Measurements from ENCODE around the gene CPB2. TPM values are rescaled to one million over a fixed set of nuclear protein-coding genes. Genes with fewer than 3 reads are reported as not detected.

CPB2 gene
- total RNA-seq, 4 donors from 2014 or later: not detected

- Histone ChIP-seq H3K36me3 (no peaks in the 10 kb centered on the region), H3K9me3 (no peaks in the 10 kb centered on the region), H3K27me3 (no peaks in the 10 kb centered on the region), H3K27ac (no peak overlapping the region), H3K4me1 (no peaks in the 10 kb centered on the region), H3K4me3 (no peak overlapping the region)
- TF ChIP-seq POLR2AphosphoS5 (IDR thresholded peaks at IDR 0.05) (no peak), CTCF (IDR thresholded peaks at IDR 0.05) (no peak), POLR2A (IDR thresholded peaks at IDR 0.05) (no peak), EP300 (IDR thresholded peaks at IDR 0.05; ENCODE audit: low read depth) (no peak)
- in situ Hi-C loops (cut with MboI; ENCODE audit: low pct_ligation_motif_present in 1 of 4, low pct_unique_long_range_greater_than_20kb in 1 of 4, low sequenced_read_pairs in 3 of 4): no loop called here
- 55 to 71% methylated on average over 3 to 4 of the region's 4 CpGs for WGBS, 2 donors (ENCODE audit: low coverage in 1 of 2)
- no peak for DNase-seq
- intact Hi-C loops (cut with DNase I; ENCODE audit: low total_unique reads): loop anchor here (5.0 kb wide), 1 partner anchor 575 kb away; no protein-coding TSS in a partner anchor
Observed at GRCh38 chr13:46116653-46117502, 12.0 kb upstream of the CPB2 start.

GRCh38 chr13:46114613-46115012 lies 9.8 kb upstream of the CPB2 start:
- Histone ChIP-seq H3K4me3 (no peak overlapping the region), H3K27ac (no peak overlapping the region), H3K36me3 (no peaks in the 10 kb centered on the region), H3K4me1 (no peaks in the 10 kb centered on the region), H3K27me3 (no peaks in the 10 kb centered on the region), H3K9me3 (no peaks in the 10 kb centered on the region)
- intact Hi-C loops (cut with DNase I; ENCODE audit: low total_unique reads): loop anchor here (5.0 kb wide), 1 partner anchor 578 kb away; no protein-coding TSS in a partner anchor
- 82 to 88% methylated on average over 9 of the region's 9 CpGs for WGBS, 2 donors (ENCODE audit: low coverage in 1 of 2)
- DNase-seq: no peak
- TF ChIP-seq EP300 (IDR thresholded peaks at IDR 0.05; ENCODE audit: low read depth) (no peak), POLR2AphosphoS5 (IDR thresholded peaks at IDR 0.05) (no peak)
- in situ Hi-C loops (cut with MboI; ENCODE audit: low pct_ligation_motif_present in 1 of 4, low pct_unique_long_range_greater_than_20kb in 1 of 4, low sequenced_read_pairs in 3 of 4): no loop called here

- intact Hi-C loops (cut with DNase I; ENCODE audit: low total_unique reads) (no loop called here), in situ Hi-C loops (cut with MboI; ENCODE audit: low pct_ligation_motif_present in 1 of 4, low pct_unique_long_range_greater_than_20kb in 1 of 4, low sequenced_read_pairs in 3 of 4) (no loop called here)
- DNase-seq: no peak
- 65 to 68% methylated on average over 2 of the region's 2 CpGs for WGBS, 2 donors (ENCODE audit: low coverage in 1 of 2)
- H3K9me3 ChIP-seq: no peaks in the 10 kb centered on the region
- no peak overlapping the region for H3K27ac ChIP-seq
- TF ChIP-seq EP300 (IDR thresholded peaks at IDR 0.05; ENCODE audit: low read depth) (no peak), CTCF (IDR thresholded peaks at IDR 0.05) (no peak), POLR2A (IDR thresholded peaks at IDR 0.05) (no peak), POLR2AphosphoS5 (IDR thresholded peaks at IDR 0.05) (no peak)
- H3K4me3 ChIP-seq: no peak overlapping the region
- no peaks in the 10 kb centered on the region for H3K4me1 ChIP-seq
- H3K27me3 ChIP-seq: no peaks in the 10 kb centered on the region
- no peaks in the 10 kb centered on the region for H3K36me3 ChIP-seq
Observed at GRCh38 chr13:46113596-46113995, 8.8 kb upstream of the CPB2 start.

GRCh38 chr13:46111151-46111550 lies 6.3 kb upstream of the CPB2 start:
- no peaks in the 10 kb centered on the region for H3K9me3 ChIP-seq
- no peak for TF ChIP-seq CTCF (IDR thresholded peaks at IDR 0.05)
- TF ChIP-seq POLR2AphosphoS5 (IDR thresholded peaks at IDR 0.05): no peak
- TF ChIP-seq EP300 (IDR thresholded peaks at IDR 0.05; ENCODE audit: low read depth): no peak
- no peak for TF ChIP-seq POLR2A (IDR thresholded peaks at IDR 0.05)
- no peak for DNase-seq
- no peaks in the 10 kb centered on the region for H3K36me3 ChIP-seq
- no peaks in the 10 kb centered on the region for H3K27me3 ChIP-seq
- no peak overlapping the region for H3K4me3 ChIP-seq
- H3K27ac ChIP-seq: no peak overlapping the region
- H3K4me1 ChIP-seq: no peaks in the 10 kb centered on the region
- intact Hi-C loops (cut with DNase I; ENCODE audit: low total_unique reads) (no loop called here), in situ Hi-C loops (cut with MboI; ENCODE audit: low pct_ligation_motif_present in 1 of 4, low pct_unique_long_range_greater_than_20kb in 1 of 4, low sequenced_read_pairs in 3 of 4) (no loop called here)

Data from transverse colon (tissue), 4 donors.